Activated CD4-positive, alpha-beta memory T cell treated with anti-CD3 and anti-CD28 coated beads for 36 hours (primary cell): ENCODE data around the gene RAB25. TPM values are rescaled to one million over a fixed set of nuclear protein-coding genes. Genes with fewer than 3 reads are reported as not detected.
A peak's percentile ranks its signal among the peaks of the same experiment; 100 is the strongest.
"Not testable (repeated sequence)": the region's sequence is repeated elsewhere in the genome, so short reads cannot be mapped to it uniquely, and the experiment has no call there.

Source experiments
- CTCF ChIA-PET: fragments of 350-600 bp; sonication (Branson Sonifier 250); formaldehyde crosslinking; loops from one replicate; lab custom pipeline; 2021; ENCODE audit warnings: antibody characterized with exemption, inconsistent platforms; lab: Charles Lee
- POLR2A ChIA-PET: fragments of 350-600 bp; sonication (Branson Sonifier 250); formaldehyde crosslinking; loops from one replicate; lab custom pipeline; 2021; ENCODE audit warnings: antibody characterized with exemption; lab: Charles Lee
- DNase-seq: peaks from one replicate; pipeline ENCODE4 v3.0.0-alpha.2; 2020
- H3K27ac Mint-ChIP-seq: one replicate; pipeline ENCODE4 v1.8.0; 2021; ENCODE audit warnings: mixed read lengths
- H3K27me3 Mint-ChIP-seq: one replicate; pipeline ENCODE4 v1.8.0; 2021; ENCODE audit warnings: mixed read lengths
- H3K36me3 Mint-ChIP-seq: one replicate; pipeline ENCODE4 v1.8.0; 2021; ENCODE audit warnings: mixed read lengths
- H3K4me1 Mint-ChIP-seq: one replicate; pipeline ENCODE4 v1.8.0; 2021; ENCODE audit warnings: low read depth, mixed read lengths
- H3K4me3 Mint-ChIP-seq: one replicate; pipeline ENCODE4 v1.8.0; 2021; ENCODE audit warnings: mild to moderate bottlenecking, mixed read lengths
- H3K9me3 Mint-ChIP-seq: one replicate; pipeline ENCODE4 v1.8.0; 2021; ENCODE audit warnings: mixed read lengths
- intact Hi-C: fragments of 100-400 bp; cut with micrococcal nuclease; formaldehyde crosslinking; loops from one replicate; pipeline ENCODE4 v1.15.1; 2023
- total RNA-seq, 2 experiments: library from RNA; stranded (reverse); gene quantifications; one replicate each; pipeline ENCODE4 v1.2.3, GENCODE V29; 2021

Gene RAB25
- total RNA-seq, 2 experiments from 2014 or later: 0.52 to 0.56 TPM

- ChIA-PET CTCF (interaction anchor here (0.8 to 1.2 kb wide), 2 partner anchors 10 to 11 kb away, joined by 3 read pairs; no protein-coding TSS in a partner anchor), POLR2A (no interaction called here)
- H3K9me3 Mint-ChIP-seq: no peaks in the 10 kb centered on the region
- H3K27ac Mint-ChIP-seq: peak overlapping the region; percentile 96
- H3K27me3 Mint-ChIP-seq: no peaks in the 10 kb centered on the region
- peaks cover 3% of the 10 kb centered on the region for H3K36me3 Mint-ChIP-seq
- no peak for DNase-seq
- intact Hi-C loops: loop anchor here (2.0 to 10.0 kb wide), 4 partner anchors 71 to 311 kb away; partner anchors contain the start of genes KHDC4 and RIT1
- H3K4me3 Mint-ChIP-seq: peak overlapping the region; percentile 93
- peaks cover 27% of the 10 kb centered on the region for H3K4me1 Mint-ChIP-seq
Observed at GRCh38 chr1:156055281-156056048, 5.5 kb upstream of the RAB25 start.

DNA sequence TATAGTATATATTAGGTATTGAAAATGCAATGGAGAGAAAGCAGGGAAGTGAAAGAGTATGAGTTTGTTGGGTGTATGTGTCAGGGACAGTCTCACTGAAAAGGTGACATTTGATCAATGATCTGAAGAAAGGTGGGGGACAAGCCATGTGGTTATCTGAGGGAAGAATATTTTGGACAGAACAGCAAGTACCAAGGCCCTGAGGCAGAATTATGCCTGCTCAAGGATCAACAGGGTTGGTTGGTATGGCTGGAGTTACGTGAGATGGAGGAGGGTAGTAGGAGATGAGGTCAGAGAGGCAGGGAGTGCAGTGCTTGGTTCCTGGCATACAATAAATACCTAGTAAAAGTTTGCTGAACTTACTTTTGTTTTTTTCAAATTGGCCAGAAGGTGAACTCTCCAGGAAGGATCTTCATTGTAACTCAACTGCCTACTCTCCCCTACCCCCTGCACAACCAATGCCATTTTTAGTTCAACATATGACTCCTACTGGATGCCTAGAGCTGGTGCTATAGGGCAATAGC is 4.6 kb upstream of the RAB25 start:
- Mint-ChIP-seq H3K27ac (no peak overlapping the region), H3K36me3 (peaks cover 3% of the 10 kb centered on the region), H3K4me3 (no peak overlapping the region), H3K4me1 (peaks cover 30% of the 10 kb centered on the region), H3K9me3 (no peaks in the 10 kb centered on the region), H3K27me3 (no peaks in the 10 kb centered on the region)
- ChIA-PET POLR2A (no interaction called here), CTCF (interaction anchor here (0.8 to 1.2 kb wide), 2 partner anchors 9 to 10 kb away, joined by 3 read pairs; no protein-coding TSS in a partner anchor)
- intact Hi-C loops: loop anchor here (10.0 kb wide), 1 partner anchor 312 kb away; no protein-coding TSS in a partner anchor
- DNase-seq: no peak

GRCh38 chr1:156062189-156062588 is 1.2 kb downstream of the RAB25 start:
- DNase-seq: no peak
- Mint-ChIP-seq H3K36me3 (peaks cover 2% of the 10 kb centered on the region), H3K27ac (no peak overlapping the region), H3K27me3 (no peaks in the 10 kb centered on the region), H3K9me3 (no peaks in the 10 kb centered on the region), H3K4me3 (no peak overlapping the region), H3K4me1 (peaks cover 20% of the 10 kb centered on the region)
- ChIA-PET POLR2A (no interaction called here), CTCF (no interaction called here)
- intact Hi-C loops: no loop called here

- Mint-ChIP-seq H3K36me3 (no peaks in the 10 kb centered on the region), H3K4me3 (no peak overlapping the region), H3K27ac (no peak overlapping the region), H3K9me3 (no peaks in the 10 kb centered on the region), H3K4me1 (peaks cover 20% of the 10 kb centered on the region), H3K27me3 (no peaks in the 10 kb centered on the region)
- intact Hi-C loops: no loop called here
- CTCF ChIA-PET: interaction anchor here (2.7 kb wide), 1 partner anchor 65 kb away, joined by 11 read pairs; no protein-coding TSS in a partner anchor
- POLR2A ChIA-PET: no interaction called here
- no peak for DNase-seq
Observed at GRCh38 chr1:156063997-156064285, 3.0 kb downstream of the RAB25 start.

DNA sequence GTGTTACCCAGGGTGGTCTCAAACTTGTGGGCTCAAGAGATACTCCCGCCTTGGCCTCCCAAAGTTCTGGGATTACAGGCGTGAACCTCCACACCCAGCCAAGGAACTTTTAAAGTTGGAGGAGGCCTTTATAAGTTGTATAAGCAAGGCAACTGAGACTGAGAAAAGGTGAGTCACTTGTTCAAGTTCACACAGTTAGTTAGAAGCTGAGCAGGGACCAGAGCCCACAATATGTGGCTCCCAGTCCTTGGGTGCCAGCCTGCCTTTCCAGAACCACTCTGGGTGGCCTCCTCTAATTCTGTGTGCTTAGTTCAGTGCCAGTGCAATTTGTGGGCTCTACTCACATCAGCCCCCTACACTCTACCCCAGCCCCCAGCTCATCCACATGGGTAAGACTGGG is 3.7 kb downstream of the RAB25 start:
- Mint-ChIP-seq H3K4me3 (no peak overlapping the region), H3K27me3 (no peaks in the 10 kb centered on the region), H3K9me3 (no peaks in the 10 kb centered on the region), H3K4me1 (peaks cover 20% of the 10 kb centered on the region), H3K36me3 (no peaks in the 10 kb centered on the region), H3K27ac (no peak overlapping the region)
- intact Hi-C loops: no loop called here
- DNase-seq: peak; percentile 23
- POLR2A ChIA-PET: interaction anchor here (0.9 kb wide), 1 partner anchor 18 kb away, joined by 3 read pairs; no protein-coding TSS in a partner anchor
- CTCF ChIA-PET: interaction anchor here (1.0 to 3.8 kb wide), 8 partner anchors 9 to 126 kb away, joined by 3 to 23 read pairs (median 12); no protein-coding TSS in a partner anchor

DNA sequence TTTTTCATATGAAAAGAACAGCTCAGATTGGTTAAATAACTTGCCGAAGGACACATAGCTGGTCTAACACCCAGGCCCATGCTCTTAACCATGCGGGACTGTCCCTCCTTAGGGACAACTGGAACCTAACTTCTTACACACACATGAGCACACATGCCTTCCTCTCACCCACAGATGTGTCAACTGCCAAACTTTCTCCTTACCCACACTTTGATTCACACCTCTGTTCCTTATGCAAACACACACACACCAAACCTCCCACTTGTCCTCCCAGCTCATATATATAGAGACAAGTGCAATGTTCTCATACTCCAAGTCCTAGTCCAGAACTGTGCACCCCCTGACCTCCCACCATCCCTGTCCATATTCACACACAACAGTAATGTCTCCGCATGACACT is 4.3 kb downstream of the RAB25 start:
- Mint-ChIP-seq H3K9me3 (no peaks in the 10 kb centered on the region), H3K27me3 (no peaks in the 10 kb centered on the region), H3K36me3 (no peaks in the 10 kb centered on the region), H3K27ac (no peak overlapping the region), H3K4me3 (no peak overlapping the region), H3K4me1 (peaks cover 20% of the 10 kb centered on the region)
- ChIA-PET CTCF (interaction anchor here (1.0 to 3.8 kb wide), 13 partner anchors 8 to 160 kb away, joined by 3 to 23 read pairs (median 8); no protein-coding TSS in a partner anchor), POLR2A (interaction anchor here (0.9 kb wide), 1 partner anchor 18 kb away, joined by 3 read pairs; no protein-coding TSS in a partner anchor)
- intact Hi-C loops: no loop called here
- no peak for DNase-seq

DNA sequence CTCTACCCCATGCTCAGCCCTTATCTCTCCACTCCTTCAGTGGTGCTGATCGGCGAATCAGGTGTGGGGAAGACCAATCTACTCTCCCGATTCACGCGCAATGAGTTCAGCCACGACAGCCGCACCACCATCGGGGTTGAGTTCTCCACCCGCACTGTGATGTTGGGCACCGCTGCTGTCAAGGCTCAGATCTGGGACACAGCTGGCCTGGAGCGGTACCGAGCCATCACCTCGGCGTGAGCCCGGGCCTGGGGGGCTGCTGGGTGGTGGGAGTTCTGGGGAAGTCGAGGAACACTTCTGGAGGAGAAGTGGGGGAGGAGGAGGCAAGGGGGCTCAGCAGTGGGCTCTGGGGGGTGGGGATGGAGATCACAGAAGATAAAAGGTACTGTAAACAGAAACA is 4.9 kb downstream of the RAB25 start:
- H3K9me3 Mint-ChIP-seq: no peaks in the 10 kb centered on the region
- intact Hi-C loops: loop anchor here (1.0 to 2.0 kb wide), 2 partner anchors 39 to 128 kb away; no protein-coding TSS in a partner anchor
- POLR2A ChIA-PET: interaction anchor here (0.6 to 1.1 kb wide), 2 partner anchors 58 to 147 kb away, joined by 3 to 4 read pairs; partner anchors contain the start of gene PMF1
- H3K4me1 Mint-ChIP-seq: peaks cover 20% of the 10 kb centered on the region
- H3K4me3 Mint-ChIP-seq: no peak overlapping the region
- CTCF ChIA-PET: interaction anchor here (0.6 to 3.8 kb wide), 39 partner anchors 8 to 217 kb away, joined by 3 to 23 read pairs (median 5); partner anchors contain the start of genes ARHGEF2, GON4L, SMG5 and SSR2
- H3K36me3 Mint-ChIP-seq: no peaks in the 10 kb centered on the region
- no peaks in the 10 kb centered on the region for H3K27me3 Mint-ChIP-seq
- H3K27ac Mint-ChIP-seq: no peak overlapping the region
- no peak for DNase-seq

DNA sequence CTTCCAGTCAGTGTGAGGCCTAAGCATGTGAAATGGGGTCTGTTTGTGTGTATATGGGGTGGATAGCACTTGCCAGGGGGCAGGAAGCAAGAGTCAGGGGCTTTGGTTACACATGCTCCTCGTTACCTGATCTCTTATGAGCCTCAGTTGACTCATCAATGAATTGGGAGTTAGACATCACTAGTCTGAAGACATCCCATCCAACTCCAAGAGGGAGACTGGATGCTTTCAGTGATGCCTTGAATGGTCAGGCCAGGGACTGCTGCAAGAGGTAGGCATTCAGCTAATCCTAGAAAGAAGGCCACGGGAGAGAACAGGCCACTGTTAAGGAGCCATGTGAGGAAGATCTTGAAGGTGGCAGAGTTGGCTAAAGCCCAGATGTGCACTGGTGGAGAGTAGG is 6.3 kb downstream of the RAB25 start:
- no peak for DNase-seq
- no peak overlapping the region for H3K27ac Mint-ChIP-seq
- H3K4me3 Mint-ChIP-seq: no peak overlapping the region
- ChIA-PET CTCF (interaction anchor here (0.7 to 3.8 kb wide), 9 partner anchors 8 to 182 kb away, joined by 4 to 23 read pairs (median 8); partner anchors contain the start of genes LAMTOR2 and UBQLN4), POLR2A (no interaction called here)
- no peaks in the 10 kb centered on the region for H3K27me3 Mint-ChIP-seq
- H3K4me1 Mint-ChIP-seq: peaks cover 16% of the 10 kb centered on the region
- no peaks in the 10 kb centered on the region for H3K36me3 Mint-ChIP-seq
- H3K9me3 Mint-ChIP-seq: no peaks in the 10 kb centered on the region
- intact Hi-C loops: loop anchor here (2.0 kb wide), 1 partner anchor 40 kb away; no protein-coding TSS in a partner anchor

DNA sequence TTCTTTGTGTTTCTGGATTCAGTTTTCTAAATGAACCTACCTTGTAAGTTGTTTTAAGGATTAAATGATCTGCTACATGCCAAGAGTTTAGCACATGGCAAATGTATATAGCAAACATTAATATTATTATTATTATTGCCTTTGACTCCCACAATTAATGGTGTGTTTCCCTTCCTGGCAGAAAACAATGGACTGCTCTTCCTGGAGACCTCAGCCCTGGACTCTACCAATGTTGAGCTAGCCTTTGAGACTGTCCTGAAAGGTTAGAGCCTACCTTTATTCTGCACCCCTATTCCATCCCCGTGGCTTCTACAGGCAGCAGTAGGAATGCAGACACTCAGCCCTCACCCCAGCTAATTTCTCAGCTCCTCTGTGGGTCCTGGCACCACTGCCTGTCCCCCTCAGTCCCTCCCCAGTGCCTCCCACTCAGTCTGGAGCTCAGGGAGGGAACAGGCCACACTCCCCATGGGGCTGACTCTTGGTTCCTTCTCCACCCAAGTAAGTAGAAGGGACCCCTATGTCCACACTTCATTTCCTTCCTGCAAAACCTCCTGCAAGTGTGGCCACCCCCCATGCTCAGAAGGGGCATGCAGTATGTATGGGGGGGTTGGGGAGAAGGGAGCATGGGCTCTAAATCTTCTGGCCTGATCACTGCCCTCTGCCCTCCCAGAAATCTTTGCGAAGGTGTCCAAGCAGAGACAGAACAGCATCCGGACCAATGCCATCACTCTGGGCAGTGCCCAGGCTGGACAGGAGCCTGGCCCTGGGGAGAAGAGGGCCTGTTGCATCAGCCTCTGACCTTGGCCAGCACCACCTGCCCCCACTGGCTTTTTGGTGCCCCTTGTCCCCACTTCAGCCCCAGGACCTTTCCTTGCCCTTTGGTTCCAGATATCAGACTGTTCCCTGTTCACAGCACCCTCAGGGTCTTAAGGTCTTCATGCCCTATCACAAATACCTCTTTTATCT is 8.8 kb downstream of the RAB25 start:
- intact Hi-C loops: no loop called here
- POLR2A ChIA-PET: no interaction called here

DNA sequence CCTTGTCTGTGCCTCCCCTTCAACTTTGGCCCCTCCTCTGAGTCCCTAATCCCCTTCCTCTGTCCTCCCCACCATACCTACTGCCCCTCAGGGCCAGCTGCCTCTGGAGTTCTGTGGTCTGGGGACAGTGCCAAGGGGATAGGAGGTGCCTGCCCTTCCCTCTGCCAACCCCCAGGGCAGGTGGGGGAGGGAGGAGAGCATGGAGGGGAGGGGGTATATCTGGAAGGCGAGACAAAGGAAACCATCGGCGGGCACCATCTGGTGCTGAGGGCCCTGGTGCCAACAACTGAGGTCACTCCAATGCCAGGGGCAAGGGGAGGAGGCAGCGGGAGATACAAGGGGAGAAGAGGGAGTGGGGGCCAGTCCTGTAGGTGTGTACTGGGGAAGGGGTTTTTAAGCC is 9.6 kb downstream of the RAB25 start:
- H3K4me3 Mint-ChIP-seq: no peak overlapping the region
- POLR2A ChIA-PET: no interaction called here
- H3K27ac Mint-ChIP-seq: no peak overlapping the region
- intact Hi-C loops: no loop called here
- no peak for DNase-seq
- peaks cover 1% of the 10 kb centered on the region for H3K27me3 Mint-ChIP-seq
- CTCF ChIA-PET: interaction anchor here (1.8 kb wide), 1 partner anchor 20 kb away, joined by 5 read pairs; no protein-coding TSS in a partner anchor
- no peaks in the 10 kb centered on the region for H3K36me3 Mint-ChIP-seq
- H3K9me3 Mint-ChIP-seq: no peaks in the 10 kb centered on the region
- H3K4me1 Mint-ChIP-seq: peaks cover 4% of the 10 kb centered on the region

More for the DNA sequence above, 8.8 kb downstream of the RAB25 start:
- CTCF ChIA-PET: interaction anchor here (1.4 kb wide), 1 partner anchor 59 kb away, joined by 3 read pairs; no protein-coding TSS in a partner anchor
- Mint-ChIP-seq H3K9me3 (no peaks in the 10 kb centered on the region), H3K27me3 (no peaks in the 10 kb centered on the region), H3K4me3 (no peak overlapping the region), H3K36me3 (no peaks in the 10 kb centered on the region), H3K27ac (no peak overlapping the region), H3K4me1 (peaks cover 12% of the 10 kb centered on the region)
- no peak for DNase-seq

- H3K4me1 Mint-ChIP-seq, H3K36me3 Mint-ChIP-seq, POLR2A ChIA-PET, DNase-seq, H3K27ac Mint-ChIP-seq, H3K9me3 Mint-ChIP-seq, H3K27me3 Mint-ChIP-seq, H3K4me3 Mint-ChIP-seq, intact Hi-C loops: not testable (repeated sequence)
- CTCF ChIA-PET: interaction anchor here (0.8 to 1.8 kb wide), 2 partner anchors 18 to 20 kb away, joined by 3 to 5 read pairs; no protein-coding TSS in a partner anchor
Observed at GRCh38 chr1:156071332-156071816, 10.4 kb downstream of the RAB25 start.
